Osteocyte (in vitro differentiated cells): ENCODE data around the gene MPP7. TPM values are rescaled to one million over a fixed set of nuclear protein-coding genes. Genes with fewer than 3 reads are reported as not detected.

Source experiments
- DNase-seq: peaks from one replicate; pipeline ENCODE4 v3.0.0; 2021; ENCODE audit warnings: mixed read lengths; ENCODE audit not compliant: unreplicated experiment; ENCODE audit errors: extremely low spot score
- H3K27ac Mint-ChIP-seq: one replicate; pipeline ENCODE4 v1.8.0; 2021; ENCODE audit warnings: mild to moderate bottlenecking, mixed read lengths; ENCODE audit not compliant: unreplicated experiment
- H3K27me3 Mint-ChIP-seq: one replicate; pipeline ENCODE4 v1.8.0; 2021; ENCODE audit warnings: mixed read lengths; ENCODE audit not compliant: unreplicated experiment
- H3K36me3 Mint-ChIP-seq: one replicate; pipeline ENCODE4 v1.8.0; 2021; ENCODE audit warnings: mixed read lengths; ENCODE audit not compliant: unreplicated experiment
- H3K4me1 Mint-ChIP-seq: one replicate; pipeline ENCODE4 v1.8.0; 2021; ENCODE audit warnings: mixed read lengths; ENCODE audit not compliant: unreplicated experiment
- H3K4me3 Mint-ChIP-seq: one replicate; pipeline ENCODE4 v1.8.0; 2021; ENCODE audit warnings: mild to moderate bottlenecking, moderate library complexity, mixed read lengths; ENCODE audit not compliant: unreplicated experiment
- H3K9me3 Mint-ChIP-seq: one replicate; pipeline ENCODE4 v1.8.0; 2021; ENCODE audit warnings: mixed read lengths; ENCODE audit not compliant: unreplicated experiment
- total RNA-seq: library from RNA; stranded (reverse); gene quantifications from 2 replicates; pipeline ENCODE4 v1.2.1, GENCODE V29; 2021
- TF ChIP-seq, protein P1 (sequence below): fragments of 200-600 bp; sonication (generic); IDR thresholded peaks from 2 replicates; pipeline ENCODE4 v1.5.0; 2021; ENCODE audit warnings: antibody characterized with exemption, mild to moderate bottlenecking, moderate library complexity

Gene MPP7
- total RNA-seq, 1 donor from 2014 or later, result 37.4 TPM

GRCh38 chr10:28332726-28333125 lies 29.9 kb upstream of the MPP7 start:
- DNase-seq, result no peak
- H3K4me1 Mint-ChIP-seq, result peaks cover 62% of the 10 kb centered on the region
- H3K27ac Mint-ChIP-seq, result peak overlapping the region; percentile 85
- no peak overlapping the region for H3K4me3 Mint-ChIP-seq
- TF ChIP-seq, protein P1, sequence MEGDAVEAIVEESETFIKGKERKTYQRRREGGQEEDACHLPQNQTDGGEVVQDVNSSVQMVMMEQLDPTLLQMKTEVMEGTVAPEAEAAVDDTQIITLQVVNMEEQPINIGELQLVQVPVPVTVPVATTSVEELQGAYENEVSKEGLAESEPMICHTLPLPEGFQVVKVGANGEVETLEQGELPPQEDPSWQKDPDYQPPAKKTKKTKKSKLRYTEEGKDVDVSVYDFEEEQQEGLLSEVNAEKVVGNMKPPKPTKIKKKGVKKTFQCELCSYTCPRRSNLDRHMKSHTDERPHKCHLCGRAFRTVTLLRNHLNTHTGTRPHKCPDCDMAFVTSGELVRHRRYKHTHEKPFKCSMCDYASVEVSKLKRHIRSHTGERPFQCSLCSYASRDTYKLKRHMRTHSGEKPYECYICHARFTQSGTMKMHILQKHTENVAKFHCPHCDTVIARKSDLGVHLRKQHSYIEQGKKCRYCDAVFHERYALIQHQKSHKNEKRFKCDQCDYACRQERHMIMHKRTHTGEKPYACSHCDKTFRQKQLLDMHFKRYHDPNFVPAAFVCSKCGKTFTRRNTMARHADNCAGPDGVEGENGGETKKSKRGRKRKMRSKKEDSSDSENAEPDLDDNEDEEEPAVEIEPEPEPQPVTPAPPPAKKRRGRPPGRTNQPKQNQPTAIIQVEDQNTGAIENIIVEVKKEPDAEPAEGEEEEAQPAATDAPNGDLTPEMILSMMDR, result no peak
- no peaks in the 10 kb centered on the region for H3K27me3 Mint-ChIP-seq
- no peaks in the 10 kb centered on the region for H3K9me3 Mint-ChIP-seq
- H3K36me3 Mint-ChIP-seq, result no peaks in the 10 kb centered on the region

GRCh38 chr10:28331841-28332240 lies 29.0 kb upstream of the MPP7 start:
- no peaks in the 10 kb centered on the region for H3K27me3 Mint-ChIP-seq
- H3K9me3 Mint-ChIP-seq, result no peaks in the 10 kb centered on the region
- H3K36me3 Mint-ChIP-seq, result no peaks in the 10 kb centered on the region
- no peak overlapping the region for H3K4me3 Mint-ChIP-seq
- peaks cover 63% of the 10 kb centered on the region for H3K4me1 Mint-ChIP-seq
- no peak for DNase-seq
- H3K27ac Mint-ChIP-seq, result peak overlapping the region; percentile 85
- TF ChIP-seq, protein P1, result no peak

DNA sequence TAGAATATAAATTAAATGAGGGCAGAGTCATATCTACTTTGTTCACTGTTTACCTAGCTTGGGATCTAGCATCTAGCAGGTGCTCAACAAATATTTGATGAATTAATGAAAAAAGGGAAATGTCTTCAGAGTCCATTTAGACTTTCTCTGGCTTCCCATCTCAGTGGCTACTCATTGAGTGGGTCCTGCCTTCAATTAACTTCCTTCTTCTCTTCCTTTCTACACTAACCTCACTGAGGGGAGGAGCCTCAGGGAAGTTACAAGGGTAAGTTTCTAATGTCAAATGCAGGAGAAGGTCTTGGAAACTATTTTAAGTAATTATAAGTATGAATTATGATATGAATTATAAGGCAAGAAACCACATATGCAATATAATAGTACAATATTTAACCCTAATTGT lies 28.2 kb upstream of the MPP7 start:
- Mint-ChIP-seq H3K4me3 (no peak overlapping the region), H3K9me3 (no peaks in the 10 kb centered on the region), H3K36me3 (no peaks in the 10 kb centered on the region), H3K4me1 (peaks cover 61% of the 10 kb centered on the region), H3K27me3 (no peaks in the 10 kb centered on the region), H3K27ac (peak overlapping the region; percentile 27)
- DNase-seq, result no peak
- TF ChIP-seq, protein P1, result no peak

DNA sequence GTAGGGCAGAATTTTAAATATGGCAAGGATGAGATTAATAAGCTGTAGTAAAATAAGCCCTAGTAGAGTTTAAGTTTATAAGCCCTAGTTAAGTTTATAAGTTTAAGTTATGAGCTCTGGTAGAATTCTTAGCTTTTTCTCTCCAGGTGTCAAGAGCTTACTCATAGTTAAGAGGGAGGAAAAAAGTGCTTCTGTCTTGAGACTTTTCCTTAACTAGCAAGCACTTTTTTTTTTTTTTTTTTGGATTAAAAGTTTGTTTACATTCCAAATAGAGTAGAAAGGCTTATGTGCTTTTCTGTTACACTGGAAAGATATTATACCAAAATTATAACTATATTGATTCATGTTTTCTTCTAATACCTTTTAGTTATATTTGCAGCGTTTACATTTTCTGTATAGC lies 25.5 kb upstream of the MPP7 start:
- no peak for DNase-seq
- H3K27ac Mint-ChIP-seq, result peak overlapping the region; percentile 72

GRCh38 chr10:28327491-28327880 lies 24.6 kb upstream of the MPP7 start:
- TF ChIP-seq, protein P1, result no peak
- DNase-seq, result no peak
- no peaks in the 10 kb centered on the region for H3K27me3 Mint-ChIP-seq
- no peaks in the 10 kb centered on the region for H3K36me3 Mint-ChIP-seq
- H3K27ac Mint-ChIP-seq, result peak overlapping the region; percentile 80
- no peaks in the 10 kb centered on the region for H3K9me3 Mint-ChIP-seq
- peaks cover 37% of the 10 kb centered on the region for H3K4me1 Mint-ChIP-seq
- H3K4me3 Mint-ChIP-seq, result no peak overlapping the region

More for the DNA sequence above, 25.5 kb upstream of the MPP7 start:
- TF ChIP-seq, protein P1, result no peak
- H3K36me3 Mint-ChIP-seq, result no peaks in the 10 kb centered on the region
- no peak overlapping the region for H3K4me3 Mint-ChIP-seq
- no peaks in the 10 kb centered on the region for H3K9me3 Mint-ChIP-seq
- peaks cover 43% of the 10 kb centered on the region for H3K4me1 Mint-ChIP-seq
- no peaks in the 10 kb centered on the region for H3K27me3 Mint-ChIP-seq
